HFFc6 (cell line): Measurements from ENCODE around the gene CNTN5. TPM values are rescaled to one million over a fixed set of nuclear protein-coding genes. Genes with fewer than 3 reads are reported as not detected.
"Not testable (repeated sequence)": the region's sequence is repeated elsewhere in the genome, so short reads cannot be mapped to it uniquely, and the experiment has no call there.

ENCODE experiments used
- DNase-seq: peaks from one replicate; pipeline ENCODE4 v3.0.0-alpha.2; 2018
- H3K27ac Mint-ChIP-seq: 2 replicates; pipeline ENCODE4 v1.8.0; 2020; ENCODE audit warnings: mild to moderate bottlenecking, mixed read lengths
- H3K27me3 Mint-ChIP-seq: 2 replicates; pipeline ENCODE4 v1.8.0; 2021; ENCODE audit warnings: mild to moderate bottlenecking, moderate library complexity, mixed read lengths; ENCODE audit not compliant: insufficient read depth
- H3K36me3 Mint-ChIP-seq: 2 replicates; pipeline ENCODE4 v1.8.0; 2021; ENCODE audit warnings: low read depth, mixed read lengths
- H3K4me1 Mint-ChIP-seq: 2 replicates; pipeline ENCODE4 v1.8.0; 2020; ENCODE audit warnings: low read depth, mixed read lengths
- H3K4me3 Mint-ChIP-seq: 2 replicates; pipeline ENCODE4 v1.8.0; 2020; ENCODE audit warnings: mild to moderate bottlenecking, moderate library complexity, mixed read lengths
- H3K9me3 Mint-ChIP-seq: 2 replicates; pipeline ENCODE4 v1.8.0; 2020; ENCODE audit warnings: mild to moderate bottlenecking, mixed read lengths
- total RNA-seq, 6 experiments: library from RNA; stranded (reverse); fragmentation: NEBNext Ultra II Directional; extraction: Animal tissue kit (Norgen Biotek cat#: 25700); gene quantifications; 2 replicates in 1 of 6; 3 replicates in 5 of 6; pipeline ENCODE4 v1.2.3, GENCODE V29; 2021
- TF ChIP-seq, protein P1 (sequence below): fragments of 200-600 bp; sonication (generic); IDR thresholded peaks from 2 replicates; pipeline ENCODE4 v1.5.0; 2021; ENCODE audit warnings: antibody characterized with exemption, mild to moderate bottlenecking

CNTN5 gene
- total RNA-seq, 6 experiments from 2014 or later: not detected

DNA sequence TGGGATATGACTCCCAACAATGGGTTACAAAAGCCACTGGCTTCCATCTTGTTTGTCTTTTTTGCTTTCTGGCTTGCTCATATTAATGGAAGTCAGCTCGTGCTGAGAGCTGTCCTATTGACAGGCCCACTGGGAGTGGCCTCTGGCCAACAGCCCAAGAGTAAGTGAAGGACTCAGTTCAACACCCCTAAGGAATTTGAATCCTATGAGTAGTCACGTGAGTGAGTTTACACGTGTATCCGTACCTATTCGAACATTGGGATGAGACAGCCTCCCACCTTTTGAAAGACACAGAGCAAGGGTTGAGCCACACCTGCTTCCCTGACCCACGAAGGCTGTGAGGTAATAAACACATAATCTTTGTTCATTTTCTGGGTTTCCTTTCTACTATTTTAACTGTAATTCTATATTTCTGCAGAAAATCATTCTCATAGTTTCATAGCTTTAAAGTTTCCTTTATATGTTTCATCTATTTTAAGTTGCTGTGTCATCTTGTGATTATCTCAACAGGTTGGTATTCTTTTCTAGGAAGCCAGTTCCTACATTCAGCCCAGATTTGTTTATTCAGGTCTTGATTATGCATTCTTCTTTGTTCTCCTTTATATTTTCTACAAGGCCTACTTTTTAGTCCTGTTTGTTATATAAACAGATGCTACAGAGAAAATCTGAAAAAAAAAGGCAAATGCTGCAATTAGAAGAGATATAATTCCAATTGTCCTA, 802.3 kb downstream of the CNTN5 start:
- Mint-ChIP-seq H3K4me3 (no peak overlapping the region), H3K36me3 (no peaks in the 10 kb centered on the region), H3K9me3 (peaks cover 19% of the 10 kb centered on the region), H3K4me1 (no peaks in the 10 kb centered on the region), H3K27ac (no peak overlapping the region), H3K27me3 (no peaks in the 10 kb centered on the region)
- TF ChIP-seq, protein P1, sequence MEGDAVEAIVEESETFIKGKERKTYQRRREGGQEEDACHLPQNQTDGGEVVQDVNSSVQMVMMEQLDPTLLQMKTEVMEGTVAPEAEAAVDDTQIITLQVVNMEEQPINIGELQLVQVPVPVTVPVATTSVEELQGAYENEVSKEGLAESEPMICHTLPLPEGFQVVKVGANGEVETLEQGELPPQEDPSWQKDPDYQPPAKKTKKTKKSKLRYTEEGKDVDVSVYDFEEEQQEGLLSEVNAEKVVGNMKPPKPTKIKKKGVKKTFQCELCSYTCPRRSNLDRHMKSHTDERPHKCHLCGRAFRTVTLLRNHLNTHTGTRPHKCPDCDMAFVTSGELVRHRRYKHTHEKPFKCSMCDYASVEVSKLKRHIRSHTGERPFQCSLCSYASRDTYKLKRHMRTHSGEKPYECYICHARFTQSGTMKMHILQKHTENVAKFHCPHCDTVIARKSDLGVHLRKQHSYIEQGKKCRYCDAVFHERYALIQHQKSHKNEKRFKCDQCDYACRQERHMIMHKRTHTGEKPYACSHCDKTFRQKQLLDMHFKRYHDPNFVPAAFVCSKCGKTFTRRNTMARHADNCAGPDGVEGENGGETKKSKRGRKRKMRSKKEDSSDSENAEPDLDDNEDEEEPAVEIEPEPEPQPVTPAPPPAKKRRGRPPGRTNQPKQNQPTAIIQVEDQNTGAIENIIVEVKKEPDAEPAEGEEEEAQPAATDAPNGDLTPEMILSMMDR: no peak
- no peak for DNase-seq

DNA sequence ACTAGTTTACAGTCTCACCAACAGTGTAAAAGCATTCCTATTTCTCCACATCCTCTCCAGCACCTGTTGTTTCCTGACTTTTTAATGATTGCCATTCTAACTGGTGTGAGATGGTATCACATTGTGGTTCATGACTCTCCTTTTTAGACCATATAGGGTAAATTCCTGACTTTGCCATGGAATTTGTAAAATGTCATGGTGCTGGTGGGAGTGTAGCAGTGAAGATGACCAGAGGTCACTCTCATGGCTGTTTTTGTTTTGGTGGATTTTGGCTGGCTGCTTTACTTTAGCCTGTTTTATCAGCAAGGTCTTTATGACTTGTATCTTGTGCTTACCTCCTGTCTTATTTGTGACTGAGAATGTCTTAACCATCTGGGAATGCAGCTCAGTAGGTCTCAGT, 816.0 kb downstream of the CNTN5 start:
- H3K9me3 Mint-ChIP-seq: peaks cover 19% of the 10 kb centered on the region
- not testable (repeated sequence) for H3K27me3 Mint-ChIP-seq

DNA sequence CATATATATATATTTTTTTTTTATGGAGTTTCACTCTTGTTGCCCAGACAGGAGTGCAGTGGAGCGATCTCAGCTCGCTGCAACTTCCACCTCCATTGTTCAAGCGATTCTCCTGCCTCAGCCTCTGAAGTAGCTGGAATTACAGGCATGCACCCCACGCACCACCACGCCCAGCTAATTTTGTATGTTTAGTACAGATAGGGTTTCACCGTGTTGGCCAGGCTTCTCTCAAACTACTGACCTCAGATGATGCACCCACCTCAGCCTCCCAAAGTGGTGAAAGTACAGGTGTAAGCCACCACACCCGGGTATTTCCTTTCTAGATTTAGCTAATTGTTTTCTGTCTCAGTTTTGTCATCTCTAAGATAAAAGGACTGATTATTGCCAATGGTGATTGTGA, 821.1 kb downstream of the CNTN5 start:
- Mint-ChIP-seq H3K4me1 (no peaks in the 10 kb centered on the region), H3K9me3 (peaks cover 13% of the 10 kb centered on the region; the same call in 1 of the 2 replicates), H3K27me3 (no peaks in the 10 kb centered on the region), H3K36me3 (no peaks in the 10 kb centered on the region), H3K4me3 (no peak overlapping the region), H3K27ac (no peak overlapping the region)
- TF ChIP-seq, protein P1: no peak
- no peak for DNase-seq

More for the DNA sequence above, 816.0 kb downstream of the CNTN5 start:
- not testable (repeated sequence) for H3K4me3 Mint-ChIP-seq, H3K36me3 Mint-ChIP-seq, H3K4me1 Mint-ChIP-seq, DNase-seq, H3K27ac Mint-ChIP-seq

DNA sequence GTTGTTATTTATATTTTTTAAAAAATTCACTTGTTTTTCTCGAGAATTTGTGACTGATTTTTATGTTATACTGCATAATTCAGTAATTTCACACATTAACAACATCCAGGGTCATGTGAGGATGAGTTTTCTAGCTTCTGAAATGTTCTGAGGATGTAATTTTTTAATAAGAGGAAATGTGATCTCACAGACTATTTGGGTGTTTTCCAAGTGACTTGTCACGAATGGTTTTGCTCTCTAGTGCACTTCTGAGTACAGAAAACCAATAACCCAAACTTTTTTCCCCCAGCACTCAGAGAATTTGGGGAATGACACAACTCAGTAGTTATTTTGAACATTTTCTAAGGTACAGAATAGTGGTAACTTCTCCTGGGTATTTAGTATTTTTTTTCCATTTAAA, 845.2 kb downstream of the CNTN5 start:
- DNase-seq: no peak
- Mint-ChIP-seq H3K27me3 (no peaks in the 10 kb centered on the region), H3K4me1 (no peaks in the 10 kb centered on the region), H3K4me3 (no peak overlapping the region), H3K9me3 (peaks cover 20% of the 10 kb centered on the region), H3K27ac (no peak overlapping the region), H3K36me3 (0 out of 2 replicates have a peak, but pooled peaks cover 5% of the 10 kb centered on the region)
- TF ChIP-seq, protein P1: no peak

DNA sequence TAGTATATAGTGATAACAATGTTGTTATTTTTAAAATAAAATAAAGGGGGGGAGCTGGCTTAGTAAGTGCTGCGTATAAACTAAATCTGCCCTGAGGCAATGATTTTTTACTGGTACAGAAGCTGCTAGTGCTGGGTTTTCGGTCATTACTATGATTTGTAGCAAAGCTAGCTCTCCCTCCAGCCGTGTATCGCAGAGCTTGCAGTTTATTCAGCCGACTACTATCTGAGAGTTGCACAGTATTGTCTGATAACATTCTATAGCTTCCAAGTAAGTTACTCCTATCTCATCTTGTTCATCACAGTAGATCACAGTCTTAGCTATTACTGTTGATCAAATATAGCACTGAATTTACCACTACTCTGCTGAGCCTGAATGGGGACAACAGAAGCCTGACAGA, 860.9 kb downstream of the CNTN5 start:
- no peaks in the 10 kb centered on the region for H3K36me3 Mint-ChIP-seq
- TF ChIP-seq, protein P1: no peak
- H3K27me3 Mint-ChIP-seq: no peaks in the 10 kb centered on the region
- H3K9me3 Mint-ChIP-seq: peaks cover 48% of the 10 kb centered on the region
- H3K27ac Mint-ChIP-seq: no peak overlapping the region
- no peak for DNase-seq
- H3K4me1 Mint-ChIP-seq: no peaks in the 10 kb centered on the region
- no peak overlapping the region for H3K4me3 Mint-ChIP-seq

DNA sequence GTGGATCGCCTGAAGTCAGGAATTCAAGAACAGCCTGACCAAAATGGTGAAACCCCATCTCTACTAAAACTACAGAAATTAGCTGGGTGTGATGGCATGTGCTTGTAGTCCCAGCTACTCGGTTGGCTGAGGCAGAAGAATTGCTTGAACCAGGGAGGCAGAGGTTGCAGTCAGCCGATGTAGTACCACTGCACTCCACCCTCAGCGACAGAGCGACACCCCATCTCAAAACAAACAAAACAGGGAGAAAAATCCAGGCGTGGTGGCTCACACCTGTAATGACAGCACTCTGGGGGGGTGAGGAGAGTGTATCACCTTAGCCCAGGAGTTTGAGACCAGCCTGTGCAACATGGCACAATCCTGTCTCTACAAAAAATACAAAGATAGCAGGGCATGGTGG, 864.0 kb downstream of the CNTN5 start:
- no peaks in the 10 kb centered on the region for H3K4me1 Mint-ChIP-seq
- H3K27ac Mint-ChIP-seq: no peak overlapping the region
- no peak overlapping the region for H3K4me3 Mint-ChIP-seq
- H3K9me3 Mint-ChIP-seq: peaks cover 39% of the 10 kb centered on the region
- H3K36me3 Mint-ChIP-seq: no peaks in the 10 kb centered on the region
- no peak for DNase-seq
- TF ChIP-seq, protein P1: no peak
- H3K27me3 Mint-ChIP-seq: no peaks in the 10 kb centered on the region
